HepG2 (cell line): Measurements from ENCODE around the gene OSBPL9. TPM values are rescaled to one million over a fixed set of nuclear protein-coding genes. Genes with fewer than 3 reads are reported as not detected.
A peak's percentile ranks its signal among the peaks of the same experiment; 100 is the strongest.

Source experiments
- ARNTL ChIP-seq: sonication (generic); formaldehyde crosslinking; IDR thresholded peaks from 2 replicates; pipeline ENCODE4 v1.4.0; 2020; ENCODE audit warnings: mild to moderate bottlenecking, missing genetic modification reagents
- ATF7-NPFF ChIP-seq: sonication (generic); formaldehyde crosslinking; IDR thresholded peaks from 2 replicates; pipeline ENCODE4 v1.8.1; 2023; ENCODE audit warnings: mild to moderate bottlenecking, low read depth, missing genetic modification reagents, moderate library complexity
- BRD4 ChIP-seq: sonication (generic); formaldehyde crosslinking; IDR thresholded peaks from 2 replicates; pipeline ENCODE4 v1.4.0; 2020; ENCODE audit warnings: missing genetic modification reagents
- CHD4 ChIP-seq: fragments of 200-600 bp; sonication (generic); IDR thresholded peaks from 2 replicates; pipeline ENCODE4 v1.7.0; 2017; ENCODE audit warnings: mild to moderate bottlenecking, low read length, borderline replicate concordance
- FOXK2 ChIP-seq: fragments of 450-650 bp; IDR thresholded peaks from 2 replicates; pipeline ENCODE4 v1.6.1; 2016
- HIVEP1 ChIP-seq: sonication (generic); formaldehyde crosslinking; IDR thresholded peaks from 2 replicates; pipeline ENCODE4 v1.4.0; 2020; ENCODE audit warnings: mild to moderate bottlenecking, missing genetic modification reagents
- KDM5B ChIP-seq: sonication (generic); formaldehyde crosslinking; IDR thresholded peaks from 2 replicates; pipeline ENCODE4 v1.4.0; 2020; ENCODE audit warnings: missing genetic modification reagents, mild to moderate bottlenecking, borderline replicate concordance
- NFE2L1 ChIP-seq: sonication (generic); formaldehyde crosslinking; IDR thresholded peaks from 2 replicates; pipeline ENCODE4 v1.4.0; 2020; ENCODE audit warnings: missing genetic modification reagents, mild to moderate bottlenecking, borderline replicate concordance
- POLR2G ChIP-seq: fragments of 200-400 bp; formaldehyde crosslinking; IDR thresholded peaks from 2 replicates; pipeline ENCODE4 v1.6.1; 2018; ENCODE audit warnings: mild to moderate bottlenecking, low read depth, low read length, moderate library complexity
- SPEN ChIP-seq: sonication (generic); formaldehyde crosslinking; IDR thresholded peaks from 2 replicates; pipeline ENCODE4 v1.5.1; 2020; ENCODE audit warnings: low read depth, mild to moderate bottlenecking, missing genetic modification reagents
- ZBTB1 ChIP-seq: sonication (generic); formaldehyde crosslinking; IDR thresholded peaks from 2 replicates; pipeline ENCODE4 v1.4.0; 2020; ENCODE audit warnings: missing genetic modification reagents, borderline replicate concordance
- ZFP1 ChIP-seq: IDR thresholded peaks from 2 replicates; pipeline ENCODE4 v1.6.1; 2016
- ZFP36L1 ChIP-seq: sonication (generic); formaldehyde crosslinking; IDR thresholded peaks from 2 replicates; pipeline ENCODE4 v1.8.0; 2022; ENCODE audit warnings: mild to moderate bottlenecking, missing genetic modification reagents, moderate library complexity
- ZNF33A ChIP-seq: sonication (generic); formaldehyde crosslinking; IDR thresholded peaks from 2 replicates; pipeline ENCODE4 v1.5.1; 2020; ENCODE audit warnings: missing genetic modification reagents, mild to moderate bottlenecking, moderate library complexity, borderline replicate concordance
- ZNF431 ChIP-seq: sonication (generic); formaldehyde crosslinking; IDR thresholded peaks from 2 replicates; pipeline ENCODE4 v1.9.0; 2022; ENCODE audit warnings: missing genetic modification reagents, low read depth, mild to moderate bottlenecking, borderline replicate concordance
- ZNF562 ChIP-seq: sonication (generic); formaldehyde crosslinking; IDR thresholded peaks from 2 replicates; pipeline ENCODE4 v1.8.0; 2022; ENCODE audit warnings: missing genetic modification reagents, borderline replicate concordance
- ZNF670 ChIP-seq: sonication (generic); formaldehyde crosslinking; IDR thresholded peaks from 2 replicates; pipeline ENCODE4 v1.8.0; 2022; ENCODE audit warnings: mild to moderate bottlenecking, missing genetic modification reagents, borderline replicate concordance
- polyA plus RNA-seq, 8 experiments: library from polyadenylated mRNA; depleted of rRNA in 3 of 8; stranded (reverse) in 7 of 8; unstranded in 1 of 8; fragments of >200 nt; fragmentation: Illumina TruSeq in 4 of 8; extraction: Trizol in 4 of 8; gene quantifications; 2 replicates each; pipeline versions ENCODE4 v1.2.1 to v1.2.3, GENCODE V29; 2011 to 2016; ENCODE audit warnings: low read depth in 4 of 8, missing spikeins in 1 of 8, mixed read lengths in 1 of 8; ENCODE audit not compliant: insufficient read depth in 1 of 8
- total RNA-seq, 5 experiments: library from RNA; depleted of rRNA; stranded (reverse); fragments of >200 nt; fragmentation: Illumina TruSeq; extraction: Trizol; gene quantifications; 2 replicates each; pipeline ENCODE4 v1.2.3, GENCODE V29; 2016; ENCODE audit warnings: low read depth in 1 of 5
- TF ChIP-seq, protein P1 (sequence below): IDR thresholded peaks from 2 replicates; pipeline ENCODE4 v1.6.1; 2016
- TF ChIP-seq, protein P2 (sequence below): IDR thresholded peaks from 2 replicates; pipeline ENCODE4 v1.6.1; 2016
- TF ChIP-seq, protein P3 (sequence below): sonication (generic); formaldehyde crosslinking; IDR thresholded peaks from 2 replicates; pipeline ENCODE4; 2020; ENCODE audit warnings: missing genetic modification reagents, mild to moderate bottlenecking, borderline replicate concordance

The OSBPL9 gene
- total and polyA plus RNA-seq, 2 of the 13 experiments (the other 11 are each of a cell fraction or from before 2014, with no cell fraction given), result 83.6 to 142 TPM

GRCh38 chr1:51729156-51729823 is 112.4 kb downstream of the OSBPL9 start (continued):
- TF ChIP-seq ARNTL, result 0 out of 2 replicates have a peak, but pooled peaks have one; percentile 59
- TF ChIP-seq ZNF33A, result no peak
- no peak for TF ChIP-seq HIVEP1 (CRISPR knock-in tag)
- peak; percentile 80 for TF ChIP-seq ATF7-NPFF (CRISPR knock-in tag)
- peak; percentile 52; the same call in 1 of the 2 replicates for TF ChIP-seq KDM5B
- TF ChIP-seq FOXK2, result no peak
- TF ChIP-seq ZBTB1, result no peak
- TF ChIP-seq, protein P1, sequence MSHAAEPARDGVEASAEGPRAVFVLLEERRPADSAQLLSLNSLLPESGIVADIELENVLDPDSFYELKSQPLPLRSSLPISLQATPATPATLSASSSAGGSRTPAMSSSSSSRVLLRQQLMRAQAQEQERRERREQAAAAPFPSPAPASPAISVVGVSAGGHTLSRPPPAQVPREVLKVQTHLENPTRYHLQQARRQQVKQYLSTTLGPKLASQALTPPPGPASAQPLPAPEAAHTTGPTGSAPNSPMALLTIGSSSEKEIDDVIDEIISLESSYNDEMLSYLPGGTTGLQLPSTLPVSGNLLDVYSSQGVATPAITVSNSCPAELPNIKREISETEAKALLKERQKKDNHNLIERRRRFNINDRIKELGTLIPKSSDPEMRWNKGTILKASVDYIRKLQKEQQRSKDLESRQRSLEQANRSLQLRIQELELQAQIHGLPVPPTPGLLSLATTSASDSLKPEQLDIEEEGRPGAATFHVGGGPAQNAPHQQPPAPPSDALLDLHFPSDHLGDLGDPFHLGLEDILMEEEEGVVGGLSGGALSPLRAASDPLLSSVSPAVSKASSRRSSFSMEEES (CRISPR knock-in tag), result 0 out of 2 replicates have a peak, but pooled peaks have one; percentile 28
- TF ChIP-seq ZNF431 (CRISPR knock-in tag), result 0 out of 2 replicates have a peak, but pooled peaks have one; percentile 51
- no peak for TF ChIP-seq BRD4 (CRISPR knock-in tag)
- TF ChIP-seq, protein P2, sequence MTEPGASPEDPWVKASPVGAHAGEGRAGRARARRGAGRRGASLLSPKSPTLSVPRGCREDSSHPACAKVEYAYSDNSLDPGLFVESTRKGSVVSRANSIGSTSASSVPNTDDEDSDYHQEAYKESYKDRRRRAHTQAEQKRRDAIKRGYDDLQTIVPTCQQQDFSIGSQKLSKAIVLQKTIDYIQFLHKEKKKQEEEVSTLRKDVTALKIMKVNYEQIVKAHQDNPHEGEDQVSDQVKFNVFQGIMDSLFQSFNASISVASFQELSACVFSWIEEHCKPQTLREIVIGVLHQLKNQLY, result no peak; the same call in 1 of the 2 replicates
- TF ChIP-seq NFE2L1 (CRISPR knock-in tag), result no peak
- no peak for TF ChIP-seq ZNF562 (CRISPR knock-in tag)
- TF ChIP-seq, protein P3, sequence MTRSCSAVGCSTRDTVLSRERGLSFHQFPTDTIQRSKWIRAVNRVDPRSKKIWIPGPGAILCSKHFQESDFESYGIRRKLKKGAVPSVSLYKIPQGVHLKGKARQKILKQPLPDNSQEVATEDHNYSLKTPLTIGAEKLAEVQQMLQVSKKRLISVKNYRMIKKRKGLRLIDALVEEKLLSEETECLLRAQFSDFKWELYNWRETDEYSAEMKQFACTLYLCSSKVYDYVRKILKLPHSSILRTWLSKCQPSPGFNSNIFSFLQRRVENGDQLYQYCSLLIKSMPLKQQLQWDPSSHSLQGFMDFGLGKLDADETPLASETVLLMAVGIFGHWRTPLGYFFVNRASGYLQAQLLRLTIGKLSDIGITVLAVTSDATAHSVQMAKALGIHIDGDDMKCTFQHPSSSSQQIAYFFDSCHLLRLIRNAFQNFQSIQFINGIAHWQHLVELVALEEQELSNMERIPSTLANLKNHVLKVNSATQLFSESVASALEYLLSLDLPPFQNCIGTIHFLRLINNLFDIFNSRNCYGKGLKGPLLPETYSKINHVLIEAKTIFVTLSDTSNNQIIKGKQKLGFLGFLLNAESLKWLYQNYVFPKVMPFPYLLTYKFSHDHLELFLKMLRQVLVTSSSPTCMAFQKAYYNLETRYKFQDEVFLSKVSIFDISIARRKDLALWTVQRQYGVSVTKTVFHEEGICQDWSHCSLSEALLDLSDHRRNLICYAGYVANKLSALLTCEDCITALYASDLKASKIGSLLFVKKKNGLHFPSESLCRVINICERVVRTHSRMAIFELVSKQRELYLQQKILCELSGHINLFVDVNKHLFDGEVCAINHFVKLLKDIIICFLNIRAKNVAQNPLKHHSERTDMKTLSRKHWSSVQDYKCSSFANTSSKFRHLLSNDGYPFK (CRISPR knock-in tag), result no peak
- peak; percentile 90 for TF ChIP-seq POLR2G
- TF ChIP-seq ZNF670 (CRISPR knock-in tag), result no peak
- TF ChIP-seq CHD4, result no peak
- TF ChIP-seq ZFP36L1 (CRISPR knock-in tag), result no peak
- TF ChIP-seq SPEN (CRISPR knock-in tag), result no peak; the same call in 1 of the 2 replicates
- no peak for TF ChIP-seq ZFP1 (CRISPR knock-in tag)
